Measurements from ENCODE around the gene FOXB1.

Gene FOXB1

DNA sequence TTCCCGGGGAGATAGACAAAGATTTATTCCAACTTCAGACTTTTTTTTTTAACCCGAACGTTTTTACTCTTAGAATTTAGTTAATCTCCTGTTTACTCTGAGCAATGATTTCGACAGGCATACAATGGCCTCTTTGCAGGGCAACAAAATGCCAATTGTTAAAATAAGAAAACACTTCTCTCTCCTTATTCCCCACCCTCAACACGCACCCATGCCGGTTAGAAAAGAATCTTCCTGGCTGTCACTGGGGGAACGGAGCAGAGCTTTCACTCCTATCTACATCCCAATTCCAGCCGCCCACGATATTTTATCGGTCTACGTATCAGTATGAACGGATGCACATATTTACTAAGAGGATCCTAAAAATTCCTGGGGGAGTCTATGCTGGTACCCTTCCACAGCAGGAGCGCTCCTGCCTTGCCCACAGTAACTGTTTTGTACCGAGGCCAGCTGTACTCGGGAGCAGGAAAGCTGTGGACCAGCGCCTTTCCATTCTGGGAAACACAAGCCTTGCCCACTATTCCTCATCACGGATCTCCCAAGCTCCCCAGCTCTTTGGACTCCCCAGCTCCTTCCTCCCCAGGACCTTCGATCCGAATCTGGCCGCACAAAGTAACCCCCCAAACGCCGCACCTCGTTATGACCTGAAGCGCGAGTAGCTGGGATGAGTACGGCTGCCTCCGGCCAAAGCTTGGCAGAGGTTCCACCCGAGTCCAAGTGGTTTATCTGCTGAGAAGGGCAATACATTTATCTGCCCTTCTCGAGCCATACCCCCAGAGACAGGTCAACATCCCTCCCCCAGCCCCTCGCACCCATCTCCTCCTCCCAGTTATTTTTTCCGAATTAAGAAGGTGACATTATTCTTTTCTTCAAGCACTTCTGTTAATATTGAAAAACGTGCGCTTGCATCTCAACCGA lies 2.2 kb upstream of the FOXB1 start:
- no peaks in the 10 kb centered on the region for H3K36me3 ChIP-seq
- peaks cover 100% of the 10 kb centered on the region in 11 experiments for H3K27me3 ChIP-seq
- TF ChIP-seq Cebpa-rat (IDR thresholded peaks at IDR 0.05): no peak
- H3K4me1 ChIP-seq: peaks cover 15 to 27% (median 23%) of the 10 kb centered on the region in 10 experiments; a peak in 17 of 20 replicates
- H3K9ac ChIP-seq: no peak overlapping the region
- peaks cover 0 to 80% (median 47%) of the 10 kb centered on the region in 11 experiments; a peak in 16 of 22 replicates for H4K20me1 ChIP-seq
- no peak overlapping the region for H3K4me3 ChIP-seq
- H3K9me3 ChIP-seq (replicated peaks in 1 of 11): peaks cover 20 to 42% (median 31%) of the 10 kb centered on the region in 11 experiments; a peak in 20 of 22 replicates
- H3K27ac ChIP-seq: no peak overlapping the region
- no peak overlapping the region for H3K4me2 ChIP-seq

DNA sequence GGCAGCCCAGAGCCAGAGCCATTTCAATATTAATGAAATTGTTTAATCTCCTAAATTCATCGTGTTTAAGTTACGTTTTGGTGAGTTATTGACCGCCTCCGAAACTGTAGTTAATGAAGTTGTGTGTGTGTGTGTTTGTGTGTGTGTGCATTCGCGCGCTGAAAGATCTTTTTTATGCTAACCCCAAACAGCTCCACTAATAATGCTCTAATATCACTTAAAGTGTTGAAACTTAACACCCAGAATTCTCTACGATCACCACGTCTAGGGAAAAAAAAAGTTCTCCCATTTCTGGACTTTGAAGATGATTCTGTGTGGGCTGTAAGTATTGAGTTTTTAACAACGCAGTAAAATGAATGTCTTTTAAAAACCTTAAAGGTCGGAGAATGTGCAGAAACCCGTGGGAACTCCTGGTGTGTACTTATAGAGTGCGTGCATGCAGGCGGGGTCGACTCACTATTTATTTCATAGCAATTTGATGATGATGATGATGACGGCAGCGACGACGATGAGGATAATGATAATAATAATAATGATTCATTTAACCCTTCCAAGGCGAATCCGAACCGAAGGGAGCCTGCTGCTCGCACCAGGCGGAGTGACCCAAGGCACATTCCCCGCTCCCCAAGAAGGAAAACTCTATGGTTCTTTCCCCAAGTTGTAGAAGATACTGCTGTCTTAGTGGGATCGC lies 1.4 kb upstream of the FOXB1 start:
- Histone ChIP-seq H3K4me2 (no peak overlapping the region), H3K27me3 (peaks cover 100% of the 10 kb centered on the region in 11 experiments), H4K20me1 (peaks cover 0 to 81% (median 42%) of the 10 kb centered on the region in 11 experiments; a peak in 16 of 22 replicates), H3K9me3 (replicated peaks in 1 of 11) (peaks cover 20 to 42% (median 31%) of the 10 kb centered on the region in 11 experiments; a peak in 20 of 22 replicates), H3K9ac (no peak overlapping the region), H3K4me3 (no peak overlapping the region), H3K4me1 (peaks cover 10 to 27% (median 21%) of the 10 kb centered on the region in 10 experiments; a peak in 17 of 20 replicates), H3K27ac (no peak overlapping the region), H3K36me3 (no peaks in the 10 kb centered on the region)
- no peak for TF ChIP-seq Cebpa-rat (IDR thresholded peaks at IDR 0.05)

DNA sequence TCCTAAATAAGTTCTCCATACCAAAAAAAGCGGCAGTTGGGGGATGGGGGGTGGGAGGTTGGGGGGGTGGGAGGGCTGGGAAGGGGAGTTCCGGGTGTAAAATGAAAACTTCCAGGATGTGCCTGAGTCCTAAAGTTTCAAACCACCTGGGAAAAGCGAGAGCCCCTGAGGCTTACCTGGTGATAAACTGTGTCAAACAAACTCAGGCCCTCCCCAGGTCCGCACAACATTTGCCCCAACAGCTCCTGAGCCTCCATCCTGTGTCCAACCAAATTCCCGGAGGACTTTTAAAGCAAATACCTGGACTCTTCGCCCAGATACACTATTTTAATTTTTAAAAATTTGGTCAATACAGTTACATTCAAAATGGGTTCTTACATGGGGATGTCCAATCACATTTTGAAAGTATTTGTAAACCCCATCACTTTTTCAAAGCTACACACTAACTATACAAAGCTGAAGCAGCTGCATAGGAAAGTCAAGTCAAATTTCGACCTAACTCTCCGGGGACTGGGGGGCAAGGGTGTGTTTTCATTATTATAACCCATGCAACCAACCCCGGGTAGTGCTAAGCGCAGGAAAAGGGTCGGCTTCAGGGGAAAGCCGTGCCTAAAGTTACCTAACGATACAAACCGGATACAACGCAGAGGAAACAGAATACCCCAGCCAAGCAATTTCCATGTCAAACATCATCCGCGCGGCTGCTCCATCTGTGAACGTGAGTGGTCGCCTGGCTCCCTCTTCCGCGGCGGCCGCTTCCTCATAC lies 685 bp upstream of the FOXB1 start:
- H3K36me3 ChIP-seq: no peaks in the 10 kb centered on the region
- H3K4me3 ChIP-seq: peak overlapping the region; percentile 5 to 50 (median 36); a peak in 14 of 20 replicates
- peaks cover 20 to 42% (median 31%) of the 10 kb centered on the region in 11 experiments; a peak in 20 of 22 replicates for H3K9me3 ChIP-seq (replicated peaks in 1 of 11)
- H3K4me2 ChIP-seq: peak overlapping the region; percentile 29 to 73 (median 66)
- no peak for TF ChIP-seq Cebpa-rat (IDR thresholded peaks at IDR 0.05)
- H3K27ac ChIP-seq: no peak overlapping the region
- H3K9ac ChIP-seq: no peak overlapping the region
- H4K20me1 ChIP-seq: peaks cover 0 to 80% (median 40%) of the 10 kb centered on the region in 11 experiments; a peak in 15 of 22 replicates
- H3K27me3 ChIP-seq: peaks cover 100% of the 10 kb centered on the region in 11 experiments
- peaks cover 10 to 27% (median 21%) of the 10 kb centered on the region in 10 experiments; a peak in 17 of 20 replicates for H3K4me1 ChIP-seq

DNA sequence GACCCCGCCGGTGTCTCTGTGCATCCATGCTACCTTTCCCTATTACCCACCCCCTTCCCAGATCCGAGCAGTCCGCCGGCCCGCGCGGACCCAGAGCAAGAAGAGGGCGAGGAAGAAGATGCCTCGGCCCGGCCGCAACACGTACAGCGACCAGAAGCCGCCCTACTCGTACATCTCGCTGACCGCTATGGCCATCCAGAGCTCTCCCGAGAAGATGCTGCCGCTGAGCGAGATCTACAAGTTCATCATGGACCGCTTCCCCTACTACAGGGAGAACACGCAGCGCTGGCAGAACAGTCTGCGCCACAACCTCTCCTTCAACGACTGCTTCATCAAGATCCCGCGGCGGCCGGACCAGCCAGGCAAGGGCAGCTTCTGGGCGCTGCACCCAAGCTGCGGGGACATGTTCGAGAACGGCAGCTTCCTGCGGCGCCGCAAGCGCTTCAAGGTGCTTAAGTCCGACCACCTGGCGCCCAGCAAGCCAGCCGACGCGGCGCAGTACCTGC lies 788 bp downstream of the FOXB1 start:
- Histone ChIP-seq H3K9ac (no peak overlapping the region), H3K27ac (no peak overlapping the region), H4K20me1 (peaks cover 0 to 82% (median 30%) of the 10 kb centered on the region in 11 experiments; a peak in 14 of 22 replicates), H3K4me3 (peak overlapping the region in 5 of 10 experiments; percentile 19 to 72 (median 61); a peak in 5 of 20 replicates), H3K27me3 (peaks cover 100% of the 10 kb centered on the region in 11 experiments), H3K9me3 (replicated peaks in 1 of 11) (peaks cover 20 to 42% (median 30%) of the 10 kb centered on the region in 11 experiments; a peak in 20 of 22 replicates), H3K4me1 (peaks cover 10 to 27% (median 21%) of the 10 kb centered on the region in 10 experiments; a peak in 17 of 20 replicates), H3K36me3 (no peaks in the 10 kb centered on the region), H3K4me2 (no peak overlapping the region)
- no peak for TF ChIP-seq Cebpa-rat (IDR thresholded peaks at IDR 0.05)

DNA sequence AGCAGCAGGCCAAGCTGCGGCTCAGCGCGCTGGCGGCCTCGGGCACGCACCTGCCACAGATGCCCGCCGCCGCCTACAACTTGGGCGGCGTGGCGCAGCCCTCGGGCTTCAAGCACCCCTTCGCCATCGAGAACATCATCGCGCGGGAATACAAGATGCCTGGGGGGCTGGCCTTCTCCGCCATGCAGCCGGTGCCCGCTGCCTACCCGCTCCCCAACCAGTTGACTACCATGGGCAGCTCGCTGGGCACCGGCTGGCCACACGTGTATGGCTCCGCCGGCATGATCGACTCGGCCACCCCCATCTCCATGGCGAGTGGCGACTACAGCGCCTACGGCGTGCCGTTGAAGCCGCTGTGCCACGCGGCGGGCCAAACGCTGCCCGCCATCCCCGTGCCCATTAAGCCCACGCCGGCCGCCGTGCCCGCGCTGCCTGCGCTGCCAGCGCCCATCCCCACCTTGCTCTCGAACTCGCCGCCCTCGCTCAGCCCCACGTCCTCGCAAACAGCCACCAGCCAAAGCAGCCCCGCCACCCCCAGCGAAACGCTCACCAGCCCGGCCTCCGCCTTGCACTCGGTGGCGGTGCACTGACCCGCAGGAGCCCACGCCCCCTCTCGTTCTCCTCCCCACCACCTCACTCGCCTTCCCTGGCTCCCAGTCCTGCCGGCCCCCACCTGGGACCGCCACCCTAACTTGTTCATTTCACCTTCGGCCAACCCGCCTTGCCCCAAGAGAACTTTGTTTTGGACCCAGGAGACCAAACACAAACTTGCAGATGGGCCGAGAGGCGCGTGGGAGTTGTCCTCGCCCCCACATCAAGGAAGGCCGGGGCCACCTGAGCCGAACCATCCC lies 1.5 kb downstream of the FOXB1 start:
- Histone ChIP-seq H3K36me3 (no peaks in the 10 kb centered on the region), H3K27ac (peak overlapping the region in 3 of 11 experiments; percentile 18 to 50 (median 40); a peak in 4 of 22 replicates), H3K9ac (peak overlapping the region; percentile 23 to 72 (median 60); a peak in 18 of 22 replicates), H4K20me1 (peaks cover 0 to 83% (median 23%) of the 10 kb centered on the region in 11 experiments; a peak in 14 of 22 replicates), H3K4me1 (peaks cover 10 to 27% (median 21%) of the 10 kb centered on the region in 10 experiments; a peak in 17 of 20 replicates), H3K4me3 (peak overlapping the region; percentile 48 to 72 (median 60)), H3K4me2 (peak overlapping the region; percentile 83 to 94 (median 86)), H3K27me3 (peaks cover 100% of the 10 kb centered on the region in 11 experiments), H3K9me3 (replicated peaks in 1 of 11) (peaks cover 20 to 39% (median 30%) of the 10 kb centered on the region in 11 experiments; a peak in 20 of 22 replicates)
- TF ChIP-seq Cebpa-rat (IDR thresholded peaks at IDR 0.05): no peak

DNA sequence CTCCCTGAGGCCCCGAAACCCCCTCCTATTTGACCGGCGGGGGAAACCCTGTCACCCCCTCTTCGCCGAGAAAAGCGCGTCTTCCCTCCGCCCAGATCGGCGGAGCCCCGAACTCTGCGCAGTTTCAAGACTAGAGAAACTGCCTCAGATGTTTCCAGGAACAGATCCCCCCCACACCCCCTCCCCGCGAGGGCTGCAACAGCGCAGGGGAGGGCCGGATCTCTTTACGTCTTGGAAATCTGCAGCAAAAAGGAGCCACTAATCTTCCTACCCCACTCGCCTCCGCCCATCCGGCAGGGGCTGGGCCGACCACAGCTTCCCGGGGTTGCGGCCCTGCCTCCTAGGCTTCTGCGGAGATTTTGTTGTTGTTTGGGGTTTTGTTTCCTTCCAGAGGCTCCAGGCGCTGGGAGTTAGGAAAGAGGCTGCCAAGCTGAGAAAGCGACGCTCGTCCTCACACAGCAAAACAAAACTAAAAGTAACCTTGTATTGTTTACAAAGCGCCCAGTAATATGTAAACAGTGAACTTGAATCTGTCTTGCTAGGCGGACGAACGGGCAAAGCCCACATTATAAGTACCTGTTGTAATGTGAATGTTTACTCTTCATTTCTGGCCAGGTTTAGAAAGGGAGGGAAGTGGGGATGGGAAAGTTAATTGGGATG lies 2.2 kb downstream of the FOXB1 start:
- Histone ChIP-seq H3K4me1 (peaks cover 10 to 27% (median 21%) of the 10 kb centered on the region in 10 experiments; a peak in 17 of 20 replicates), H3K9ac (peak overlapping the region; percentile 23 to 72 (median 60); a peak in 20 of 22 replicates), H3K9me3 (replicated peaks in 1 of 11) (peaks cover 20 to 37% (median 30%) of the 10 kb centered on the region in 11 experiments; a peak in 20 of 22 replicates), H3K27me3 (peaks cover 100% of the 10 kb centered on the region in 11 experiments), H3K4me3 (peak overlapping the region; percentile 48 to 72 (median 60)), H3K4me2 (peak overlapping the region; percentile 83 to 94 (median 86)), H3K36me3 (no peaks in the 10 kb centered on the region), H3K27ac (peak overlapping the region in 3 of 11 experiments; percentile 18 to 50 (median 40); a peak in 6 of 22 replicates), H4K20me1 (peaks cover 0 to 83% (median 21%) of the 10 kb centered on the region in 11 experiments; a peak in 14 of 22 replicates)
- no peak for TF ChIP-seq Cebpa-rat (IDR thresholded peaks at IDR 0.05)

Measured in BLaER1 treated with 17β-estradiol and CSF1 and Interleukin-3, amounts not matched to agents 10 nM and 100 nM (cell line).